Measurements from ENCODE around the gene FRMD5.

GRCh38 chr15:43953402-43953801, 241.7 kb downstream of the FRMD5 start:
- no peak for TF ChIP-seq CTCF (IDR thresholded peaks at IDR 0.05)
- TF ChIP-seq EZH2 (IDR thresholded peaks at IDR 0.05; ENCODE audit: borderline replicate concordance, insufficient read depth, low read depth, low read length, poor library complexity, severe bottlenecking), result no peak
